NCI-H82 treated with DMSO at 0.1 percent for 48 hours (cell line): ENCODE data around the gene SPDYE3.
"Not testable (repeated sequence)": the region's sequence is repeated elsewhere in the genome, so short reads cannot be mapped to it uniquely, and the experiment has no call there.

Source experiments
- DNase-seq: peaks from one replicate; lab custom pipeline; 2025; ENCODE audit not compliant: unreplicated experiment; lab: John Stamatoyannopoulos, UW

The SPDYE3 gene

DNA sequence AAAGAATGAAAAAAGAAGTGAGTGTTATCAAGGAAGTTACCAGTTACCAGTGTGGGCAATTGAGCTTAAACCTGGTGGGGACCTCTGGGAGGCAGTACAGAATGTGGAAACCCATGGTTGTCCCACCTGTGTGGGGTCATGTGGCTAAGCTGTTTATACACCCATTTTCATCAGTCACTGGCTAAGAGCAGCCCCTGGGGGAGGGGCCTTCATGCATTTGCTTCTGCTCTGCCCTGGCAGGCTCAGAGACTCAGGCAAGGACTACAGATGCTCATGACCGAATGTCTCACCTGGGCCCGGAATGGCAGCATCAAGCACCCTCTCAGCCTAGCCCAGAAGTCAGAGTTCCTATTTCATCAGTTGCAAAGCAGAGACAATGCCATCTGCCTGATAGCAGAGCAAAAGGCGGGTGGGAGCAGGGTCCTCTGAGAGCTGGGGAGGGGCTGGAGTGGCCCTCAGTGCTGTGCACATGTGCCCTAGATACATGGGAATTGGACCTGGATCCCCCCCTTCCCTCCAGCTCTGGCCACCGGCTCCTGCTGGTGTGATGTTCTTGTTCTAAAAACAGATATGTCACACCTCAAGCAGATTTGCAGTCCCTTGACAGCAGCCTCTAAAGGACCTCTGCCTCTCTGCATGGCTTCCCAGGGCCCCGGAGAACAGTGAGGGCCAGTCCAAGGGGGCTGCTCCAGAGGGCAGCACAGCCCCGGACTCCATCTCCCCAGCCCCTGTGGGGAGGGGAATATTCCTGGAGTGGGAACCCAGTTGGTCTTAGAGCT, 20.1 kb upstream of the SPDYE3 start:
- DNase-seq: not testable (repeated sequence)

DNA sequence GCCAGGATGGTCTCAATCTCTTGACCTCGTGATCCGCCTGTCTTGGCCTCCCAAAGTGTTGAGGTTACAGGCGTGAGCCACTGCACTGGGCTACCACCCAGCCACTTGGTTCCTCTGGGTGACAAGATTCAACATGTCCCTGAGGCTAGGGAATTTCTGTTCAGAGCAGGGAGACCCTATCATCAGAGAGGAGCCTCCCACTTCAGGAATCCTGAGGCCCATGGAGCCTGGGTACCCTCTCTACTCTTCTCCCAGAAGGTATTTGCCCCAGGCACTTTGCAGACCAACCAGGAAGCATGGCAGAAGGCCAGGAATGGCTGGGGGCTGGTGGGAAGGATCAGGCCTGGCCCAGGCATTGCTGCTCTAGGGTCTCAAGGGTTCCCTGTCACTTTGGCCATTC, 19.2 kb upstream of the SPDYE3 start:
- DNase-seq: not testable (repeated sequence)

DNA sequence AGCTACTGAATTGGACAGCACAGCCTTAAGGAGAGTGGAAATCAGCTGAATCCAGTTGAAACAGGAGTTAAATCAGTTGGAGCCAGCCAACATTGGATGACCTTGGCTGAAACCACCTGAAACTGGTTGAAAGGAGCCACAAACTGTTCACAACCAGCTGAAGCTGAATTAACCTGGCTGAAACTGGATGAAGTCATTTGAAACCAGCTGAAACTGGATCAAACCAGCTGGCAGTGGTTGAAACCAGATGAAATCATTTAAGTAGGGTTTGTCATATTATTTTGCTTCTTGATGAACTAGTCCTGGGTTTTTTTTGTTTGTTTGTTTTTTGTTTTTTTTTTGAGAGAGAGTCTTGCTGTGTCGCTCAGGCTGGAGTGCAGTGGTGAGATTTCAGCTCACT, 15.3 kb upstream of the SPDYE3 start:
- DNase-seq: not testable (repeated sequence)

DNA sequence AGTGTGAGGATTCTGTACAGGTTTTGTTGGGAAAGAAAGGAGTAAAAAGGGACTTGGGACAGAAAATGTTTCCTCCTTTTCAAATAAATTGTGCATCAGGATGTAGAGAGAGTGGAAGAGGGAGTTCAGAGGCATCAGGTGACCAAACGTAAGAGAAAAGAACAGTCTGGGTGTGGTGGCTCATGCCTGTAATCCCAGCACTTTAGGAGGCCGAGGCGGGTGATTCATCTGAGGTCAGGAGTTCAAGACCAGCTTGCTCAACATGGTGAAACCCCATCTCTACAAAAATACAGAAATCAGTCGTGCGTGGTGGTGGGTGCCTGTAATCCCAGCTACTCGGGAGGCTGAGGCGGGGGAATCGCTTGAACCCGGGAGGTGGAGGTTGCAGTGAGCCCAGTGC, 12.2 kb upstream of the SPDYE3 start:
- not testable (repeated sequence) for DNase-seq

DNA sequence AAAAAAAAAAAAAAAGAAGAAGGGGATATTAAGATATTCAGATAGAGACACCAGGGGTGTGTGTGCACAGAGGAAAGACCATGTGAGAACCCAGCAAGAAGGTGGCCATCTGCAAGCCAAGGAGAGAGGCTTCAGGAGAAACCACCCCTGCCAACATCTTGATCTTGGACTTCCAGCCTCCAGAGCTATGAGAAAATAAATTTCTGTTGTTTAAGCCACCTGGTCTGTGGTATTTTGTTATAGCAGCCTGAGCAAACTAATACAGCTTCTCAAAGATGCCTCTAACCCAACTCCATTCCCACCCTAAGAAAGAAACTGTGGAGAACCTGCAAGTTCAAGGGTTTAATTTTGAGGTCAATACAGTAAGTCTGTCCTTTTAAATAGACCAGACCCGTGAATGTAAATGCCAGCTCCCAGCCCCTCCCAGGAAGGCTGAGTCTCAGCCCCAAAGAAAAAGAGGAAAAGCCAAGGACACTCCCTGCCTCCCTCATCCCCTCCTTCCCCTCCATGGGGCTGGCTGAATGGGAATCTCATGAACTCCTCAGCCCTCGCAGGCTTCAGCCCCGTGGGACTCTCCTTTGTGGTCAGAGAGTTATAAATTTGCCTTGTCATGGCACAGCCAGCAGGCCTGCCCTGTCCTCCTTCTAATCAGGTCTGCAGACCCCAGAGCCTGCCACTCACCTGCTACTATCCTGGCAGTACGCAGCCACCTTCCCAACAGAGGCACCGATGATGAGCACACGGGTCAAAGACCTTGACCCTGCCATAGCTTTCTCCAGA, 9.5 kb upstream of the SPDYE3 start:
- not testable (repeated sequence) for DNase-seq

DNA sequence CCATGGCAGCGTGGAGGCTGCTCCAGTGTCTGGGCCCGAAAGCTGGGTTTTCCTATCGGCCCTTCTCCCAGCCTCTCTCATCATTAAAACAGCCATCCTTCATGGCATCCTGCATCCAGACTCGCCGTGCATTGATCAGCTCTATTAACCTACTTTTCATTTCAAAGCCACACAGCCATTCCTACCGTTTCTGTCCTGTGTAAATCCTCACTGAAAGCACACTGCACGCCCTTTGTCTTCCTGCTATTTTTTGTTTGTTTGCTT, 8.9 kb upstream of the SPDYE3 start:
- not testable (repeated sequence) for DNase-seq

DNA sequence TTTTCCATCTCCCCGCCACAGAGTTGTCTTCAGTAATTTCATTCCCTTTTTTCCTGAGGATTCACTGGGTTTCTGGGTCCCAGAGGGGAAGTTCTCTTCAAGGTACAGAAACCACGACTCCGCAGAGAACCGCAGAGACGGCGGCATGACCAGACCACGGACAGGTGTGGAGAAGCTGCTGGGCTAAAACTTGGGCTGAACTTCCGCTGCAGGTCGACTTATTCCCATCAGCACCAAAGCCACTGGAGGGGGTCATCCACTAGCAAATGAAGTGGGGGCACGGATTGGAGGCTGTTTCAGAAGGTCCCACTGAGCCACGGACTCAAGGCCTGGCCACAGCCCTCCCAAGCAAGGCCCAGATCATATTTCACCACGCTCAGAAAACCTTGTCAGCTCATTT, 3.0 kb upstream of the SPDYE3 start:
- DNase-seq: not testable (repeated sequence)

DNA sequence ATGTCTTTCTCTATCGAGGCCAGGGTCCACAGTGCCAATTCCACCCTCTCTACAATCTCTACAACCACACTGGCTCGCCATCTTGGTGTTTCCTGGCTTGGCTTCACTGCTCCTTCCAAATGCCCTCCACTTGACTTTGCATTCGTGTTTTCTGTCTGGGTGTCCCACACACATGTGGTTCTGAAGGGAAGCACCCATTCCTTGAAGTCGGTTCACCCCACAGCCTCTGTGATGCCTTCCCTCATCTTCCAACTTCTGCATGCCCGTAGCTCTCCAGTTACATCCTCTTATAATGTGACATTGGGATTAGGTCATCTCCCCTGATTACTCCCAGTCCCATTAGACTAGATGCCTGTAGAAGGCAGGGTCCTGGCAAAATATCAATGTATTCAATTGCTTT, 10.8 kb downstream of the SPDYE3 start:
- DNase-seq: not testable (repeated sequence)

DNA sequence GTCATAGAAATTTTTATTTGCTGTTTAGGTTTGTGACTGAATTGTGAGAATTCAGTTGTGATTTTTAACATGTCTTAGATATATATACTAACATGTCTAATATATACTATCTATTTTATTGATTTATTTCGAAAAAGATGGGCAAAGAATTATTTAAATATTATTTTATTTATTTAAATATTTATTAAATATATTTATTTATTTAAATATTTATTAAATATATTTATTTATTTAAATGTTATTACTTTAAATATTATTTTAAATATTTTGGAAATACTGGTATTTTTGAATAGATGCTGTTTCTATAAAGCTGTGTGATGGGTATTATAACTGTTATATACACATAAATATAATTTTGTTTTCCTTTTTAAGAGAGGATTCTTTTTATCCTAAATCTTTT, 14.1 kb downstream of the SPDYE3 start:
- not testable (repeated sequence) for DNase-seq

DNA sequence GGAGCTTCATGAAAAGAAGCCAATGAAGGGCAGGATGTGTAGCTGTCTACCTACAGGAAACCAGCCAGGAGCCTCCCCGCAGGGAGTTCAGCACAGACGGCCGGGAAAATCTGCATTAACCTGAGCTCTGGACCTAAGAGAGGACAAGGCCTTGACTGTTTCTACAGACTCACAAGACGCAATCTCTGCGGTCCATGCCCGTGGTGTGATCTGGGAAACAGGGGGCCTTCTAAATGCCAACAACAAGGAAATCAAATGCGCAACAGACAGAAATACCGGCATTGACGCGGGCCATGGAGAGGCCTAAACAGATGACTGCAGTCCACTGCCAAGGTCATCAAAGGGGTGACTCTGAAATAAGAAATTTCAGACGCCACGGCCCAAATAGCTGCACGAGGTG, 16.7 kb downstream of the SPDYE3 start:
- DNase-seq: not testable (repeated sequence)

DNA sequence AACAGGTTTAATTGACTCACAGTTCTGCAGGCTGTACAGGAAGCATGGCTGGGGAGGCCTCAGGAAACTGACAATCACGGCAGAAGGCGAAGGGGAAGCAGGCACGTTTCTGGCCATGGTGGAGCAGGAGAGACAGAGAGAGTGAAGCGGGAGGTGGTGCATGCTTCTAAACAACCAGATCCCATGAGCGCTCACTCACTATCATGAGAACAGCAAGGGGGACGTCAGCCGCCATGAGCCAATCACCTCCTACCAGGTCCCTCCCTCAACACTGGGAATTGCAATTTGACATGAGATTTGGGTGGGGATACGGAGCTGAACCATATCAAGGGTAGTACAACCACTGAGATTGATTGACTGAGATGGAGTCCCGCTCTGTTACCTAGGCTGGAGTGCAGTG, 18.2 kb downstream of the SPDYE3 start:
- not testable (repeated sequence) for DNase-seq

DNA sequence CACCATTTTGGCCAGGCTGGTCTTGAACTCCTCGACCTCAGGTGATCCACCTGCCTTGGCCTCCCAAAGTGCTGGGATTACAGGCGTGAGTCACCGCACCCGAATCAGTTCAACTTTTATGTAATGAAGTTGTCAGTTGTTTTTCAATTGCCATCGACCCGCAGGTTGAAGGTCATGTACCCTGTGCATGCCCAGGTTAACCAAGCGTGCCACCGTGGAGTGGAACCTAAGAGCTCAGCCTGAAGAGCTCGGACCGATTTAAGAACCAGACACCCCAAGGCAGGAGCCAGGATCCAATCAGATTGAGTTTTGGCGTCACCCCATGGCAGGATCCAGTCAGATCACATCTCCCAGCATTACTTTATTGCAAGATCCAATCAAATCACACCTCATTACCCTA, 19.4 kb downstream of the SPDYE3 start:
- not testable (repeated sequence) for DNase-seq

DNA sequence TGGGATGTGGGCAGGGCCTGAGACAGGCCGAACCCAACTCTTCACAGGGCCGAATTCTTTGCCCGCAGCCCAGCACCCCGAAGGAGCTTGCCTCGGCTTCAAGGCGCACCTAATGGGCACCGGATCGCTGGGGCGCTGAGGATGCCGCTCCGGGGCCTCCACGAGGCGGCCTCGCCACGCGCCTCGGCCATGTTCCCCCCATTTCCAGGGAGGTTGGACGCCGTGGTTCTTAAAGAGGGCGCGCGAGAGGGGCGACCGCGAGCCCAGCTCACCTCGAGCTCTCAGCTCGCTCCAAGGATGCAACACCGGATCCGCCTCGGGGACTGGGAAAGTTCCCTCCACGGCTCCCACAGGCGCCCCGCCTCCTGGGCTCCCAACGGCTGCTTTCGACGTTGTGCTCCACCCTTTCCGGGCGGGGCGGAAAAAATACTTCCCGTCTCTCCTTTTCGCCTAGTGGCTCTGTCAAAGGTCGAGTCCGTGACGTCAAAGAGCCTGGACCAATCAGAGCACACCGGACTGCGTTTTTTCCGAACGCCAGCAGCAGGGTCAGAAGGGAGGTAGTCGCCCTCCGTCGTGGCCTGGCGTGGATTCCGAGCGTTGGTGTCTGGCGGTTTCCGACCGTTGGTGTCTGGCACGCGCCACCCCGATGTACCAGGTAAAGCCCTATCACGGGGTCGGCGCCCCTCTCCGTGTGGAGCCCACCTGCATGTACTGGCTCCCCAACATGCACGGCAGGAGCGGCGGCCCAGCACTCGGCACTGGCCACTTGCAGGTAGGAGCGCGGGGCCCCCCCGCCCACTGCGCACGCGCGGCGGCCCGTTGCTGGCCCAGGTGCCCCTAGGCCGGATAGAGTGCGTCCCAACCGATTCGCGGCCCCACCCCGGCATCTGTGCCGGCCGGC, 28.3 kb downstream of the SPDYE3 start:
- peak; percentile 89 for DNase-seq

DNA sequence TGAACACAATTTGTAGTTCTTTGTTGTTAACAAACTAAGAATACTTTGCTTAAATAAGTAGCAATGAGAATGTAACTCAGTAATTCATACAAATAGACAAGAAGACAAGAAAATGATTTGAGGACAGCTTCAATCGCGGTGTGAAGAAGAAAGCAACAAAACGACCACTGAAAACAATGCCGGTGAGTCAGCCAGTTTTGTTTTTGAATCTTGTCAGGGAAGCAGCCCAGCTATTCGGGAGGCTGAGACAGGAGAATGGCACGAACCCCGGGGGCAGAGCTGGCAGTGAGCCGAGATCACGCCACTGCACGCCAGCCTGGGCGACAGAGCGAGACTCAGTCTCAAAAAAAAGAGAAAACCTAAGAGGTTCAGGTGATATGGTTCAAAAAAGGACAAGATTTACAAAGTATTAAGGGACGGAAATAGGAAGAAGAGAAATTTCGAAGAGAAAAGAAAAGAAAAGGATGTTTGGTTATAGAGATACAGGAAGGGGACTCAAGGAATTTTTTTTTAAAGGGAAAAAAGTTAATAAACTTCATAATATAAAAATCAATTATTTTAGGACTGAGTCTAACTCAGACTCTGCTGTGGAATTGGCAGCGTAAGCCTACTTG, 30.7 kb downstream of the SPDYE3 start:
- not testable (repeated sequence) for DNase-seq

DNA sequence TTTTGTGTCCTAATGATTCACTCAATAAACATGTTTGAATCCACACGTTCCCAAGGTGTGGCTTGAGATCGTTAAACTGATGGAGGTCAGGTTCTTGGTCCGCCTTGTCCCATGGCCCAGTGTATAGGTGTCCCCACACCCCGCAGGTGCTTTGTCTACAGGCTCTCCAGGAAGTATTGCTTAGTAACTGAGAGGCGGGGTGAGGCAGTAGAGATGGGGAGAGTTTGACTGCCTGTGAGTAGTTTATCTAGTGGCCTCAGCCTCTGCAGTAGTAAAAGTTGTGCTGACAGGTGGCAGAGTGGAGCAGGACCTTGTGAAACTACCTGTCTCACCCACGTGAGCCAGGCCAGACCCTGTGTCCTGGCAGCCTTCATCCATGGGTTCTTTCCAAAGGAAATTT, 33.8 kb downstream of the SPDYE3 start:
- DNase-seq: not testable (repeated sequence)

DNA sequence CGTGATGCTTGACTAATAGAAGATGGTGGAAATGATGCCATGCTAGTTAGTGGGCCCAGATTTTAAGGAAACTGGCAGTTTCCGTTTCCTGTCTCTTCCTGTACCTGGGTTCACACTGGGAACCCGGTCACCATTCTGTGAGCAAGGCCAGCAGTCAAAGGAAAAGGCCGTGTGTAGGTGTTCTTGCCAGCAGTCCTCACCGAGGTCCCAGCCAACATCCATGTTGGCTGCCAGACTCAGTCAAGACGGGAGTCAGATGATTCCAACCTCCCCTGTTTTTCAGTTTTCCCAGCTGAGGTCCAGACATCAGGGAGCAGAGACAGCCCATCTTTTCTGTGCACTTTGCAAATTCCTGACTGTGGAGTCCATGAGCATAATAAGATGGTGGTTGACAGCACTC, 35.3 kb downstream of the SPDYE3 start:
- DNase-seq: no peak

DNA sequence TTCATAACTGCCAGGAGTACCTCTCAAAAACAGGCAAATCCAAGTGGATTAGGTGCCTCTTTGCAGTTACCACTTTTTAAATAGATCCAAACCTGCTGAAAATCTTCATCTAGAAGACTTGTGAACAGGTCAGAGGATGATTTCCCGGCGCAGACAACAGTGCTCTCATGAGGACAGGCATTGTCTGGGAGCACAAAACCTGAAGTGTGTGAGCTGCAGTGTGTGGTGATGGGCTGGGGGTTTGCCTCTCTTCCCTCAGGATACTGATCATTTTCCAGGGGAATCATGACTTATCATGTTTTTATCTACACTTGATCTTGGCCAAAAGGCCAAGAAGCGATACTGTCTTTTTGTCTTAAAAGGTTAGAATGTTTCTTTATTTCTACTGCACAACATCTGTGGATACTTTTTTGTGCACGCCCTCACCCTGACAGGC, 36.6 kb downstream of the SPDYE3 start:
- not testable (repeated sequence) for DNase-seq

DNA sequence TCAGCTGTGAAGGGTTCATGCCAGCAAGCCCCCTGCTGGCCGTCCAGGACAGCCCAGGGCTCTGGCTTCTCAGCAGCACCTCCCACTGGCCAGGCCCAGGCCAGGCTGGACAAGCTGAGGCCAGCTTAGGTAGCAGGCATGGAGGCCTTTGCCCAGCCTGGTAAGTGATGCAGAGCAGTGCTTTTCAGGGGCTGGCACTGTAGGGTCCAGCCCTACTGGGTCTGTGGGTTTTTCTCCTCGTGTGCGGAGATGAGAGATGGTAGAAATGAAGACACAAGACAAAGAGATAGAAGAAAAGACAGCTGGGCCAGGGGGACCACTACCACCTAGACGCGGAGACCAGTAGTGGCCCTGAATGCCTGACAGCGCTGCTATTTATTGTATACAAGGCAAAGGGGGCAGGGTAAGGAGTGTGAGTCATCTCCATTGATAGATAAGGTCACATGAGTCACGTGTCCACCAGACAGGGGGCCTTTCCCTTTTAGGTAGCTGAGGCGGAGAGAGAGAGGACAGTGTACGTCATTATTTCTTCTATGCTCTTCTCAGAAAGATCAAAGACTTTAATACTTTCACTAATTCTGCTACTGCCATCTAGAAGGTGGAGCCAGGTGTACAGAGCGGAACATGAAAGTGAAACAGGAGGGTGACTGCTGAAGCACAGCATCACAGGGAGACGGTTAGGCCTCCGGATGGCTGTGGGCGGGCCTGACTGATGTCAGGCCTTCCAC, 37.2 kb downstream of the SPDYE3 start:
- DNase-seq: not testable (repeated sequence)

DNA sequence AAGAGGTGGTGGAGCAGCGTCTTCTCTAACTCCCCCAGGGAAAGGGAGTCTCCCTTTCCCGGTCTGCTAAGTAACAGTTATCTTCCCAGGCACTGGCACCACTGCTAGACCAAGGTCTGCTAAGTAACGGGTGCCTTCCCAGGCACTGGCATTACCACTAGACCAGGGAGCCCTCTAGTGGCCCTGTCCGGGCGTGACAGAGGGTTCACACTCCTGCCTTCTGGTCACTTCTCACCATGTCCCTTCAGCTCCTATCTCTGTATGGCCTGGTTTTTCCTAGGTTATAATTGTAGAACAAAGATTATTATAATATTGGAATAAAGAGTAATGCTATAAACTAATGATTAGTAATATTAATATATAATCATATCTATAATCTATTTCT, 37.8 kb downstream of the SPDYE3 start:
- peak; percentile 2 for DNase-seq

DNA sequence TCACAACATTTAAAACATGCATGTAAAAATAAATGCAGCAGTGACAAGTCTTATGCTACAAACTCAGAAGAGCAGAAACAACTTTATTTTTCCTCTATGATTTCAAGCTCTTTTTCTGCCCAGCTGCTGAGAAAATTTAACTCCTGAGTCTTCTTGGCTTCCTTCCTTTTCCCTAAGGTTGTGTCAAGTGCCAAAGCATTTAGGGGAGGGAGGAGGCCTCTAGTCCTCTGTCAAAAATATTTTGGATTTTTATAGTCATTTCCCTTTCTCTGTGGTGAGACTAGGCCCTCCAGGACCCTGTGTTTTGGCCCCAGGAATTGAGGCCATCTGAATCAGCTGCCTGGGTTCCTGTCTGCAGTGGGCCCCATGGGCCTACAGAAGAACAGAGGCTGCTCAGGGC, 39.4 kb downstream of the SPDYE3 start:
- no peak for DNase-seq
